HEK293T (cell line): ENCODE measurements around the gene MRPL33.

Experiments used
- CTCF ChIA-PET: fragments of 350-600 bp; formaldehyde crosslinking; extraction: SDS; loops from one replicate; lab custom pipeline; 2021; ENCODE audit warnings: antibody characterized with exemption, inconsistent platforms; lab: Yijun Ruan, JAX
- POLR2A ChIA-PET: fragments of 350-600 bp; formaldehyde crosslinking; extraction: SDS; loops from one replicate; lab custom pipeline; 2020; ENCODE audit warnings: antibody characterized with exemption, inconsistent platforms; lab: Yijun Ruan, JAX
- DNase-seq: peaks from one replicate; pipeline ENCODE4 v3.0.0; 2012; ENCODE audit warnings: mixed read lengths; ENCODE audit errors: extremely low spot score
- ARNT ChIP-seq: fragments of 450-650 bp; IDR thresholded peaks from 2 replicates; pipeline ENCODE4 v1.6.1; 2017; ENCODE audit warnings: mild to moderate bottlenecking
- BHLHE40 ChIP-seq: fragments of 450-650 bp; IDR thresholded peaks from 2 replicates; pipeline ENCODE4 v1.6.1; 2016; ENCODE audit warnings: mild to moderate bottlenecking, moderate library complexity, borderline replicate concordance
- CTBP1 ChIP-seq: fragments of 450-650 bp; IDR thresholded peaks from 2 replicates; pipeline ENCODE4 v1.6.1; 2016; ENCODE audit warnings: borderline replicate concordance
- ELF4 ChIP-seq: fragments of 450-650 bp; IDR thresholded peaks from 2 replicates; pipeline ENCODE4 v1.6.1; 2017; ENCODE audit warnings: antibody characterized with exemption
- FOXA1 ChIP-seq: fragments of 450-650 bp; IDR thresholded peaks from 2 replicates; pipeline ENCODE4 v1.6.1; 2016; ENCODE audit warnings: mild to moderate bottlenecking
- FOXK2 ChIP-seq: fragments of 450-650 bp; IDR thresholded peaks from 2 replicates; pipeline ENCODE4 v1.6.1; 2016; ENCODE audit warnings: mild to moderate bottlenecking
- FOXM1 ChIP-seq: fragments of 450-650 bp; IDR thresholded peaks from 2 replicates; pipeline ENCODE4 v1.6.1; 2017; ENCODE audit warnings: mild to moderate bottlenecking, borderline replicate concordance
- HDGF ChIP-seq: fragments of 450-650 bp; IDR thresholded peaks from 2 replicates; pipeline ENCODE4 v1.6.1; 2017; ENCODE audit warnings: antibody characterized with exemption, borderline replicate concordance
- L3MBTL2 ChIP-seq: fragments of 450-650 bp; conservative IDR thresholded peaks from 2 replicates; pipeline ENCODE4 v1.6.1; 2016; ENCODE audit warnings: mild to moderate bottlenecking
- LEF1 ChIP-seq: fragments of 450-650 bp; IDR thresholded peaks from 2 replicates; pipeline ENCODE4 v1.6.1; 2017; ENCODE audit warnings: mild to moderate bottlenecking, borderline replicate concordance
- NFRKB ChIP-seq: fragments of 450-650 bp; IDR thresholded peaks from 2 replicates; pipeline ENCODE4 v1.6.1; 2016; ENCODE audit warnings: mild to moderate bottlenecking, moderate library complexity
- PKNOX1 ChIP-seq: fragments of 450-650 bp; IDR thresholded peaks from 2 replicates; pipeline ENCODE4 v1.6.1; 2016
- SP1 ChIP-seq: fragments of 450-650 bp; IDR thresholded peaks from 2 replicates; pipeline ENCODE4 v1.6.1; 2017
- SUZ12 ChIP-seq: fragments of 450-650 bp; IDR thresholded peaks from 2 replicates; pipeline ENCODE4 v1.6.1; 2016; ENCODE audit warnings: mild to moderate bottlenecking
- TARDBP ChIP-seq: fragments of 450-650 bp; IDR thresholded peaks from 2 replicates; pipeline ENCODE4 v1.6.1; 2016
- ZNF384 ChIP-seq: fragments of 450-650 bp; IDR thresholded peaks from 2 replicates; pipeline ENCODE4 v1.6.1; 2016

Gene MRPL33

GRCh38 chr2:27811768-27812167 is 40.2 kb downstream of the MRPL33 start:
- TF ChIP-seq FOXA1 (no peak), SP1 (no peak), L3MBTL2 (no peak), NFRKB (no peak), LEF1 (no peak), FOXM1 (no peak), TARDBP (no peak), SUZ12 (no peak), ARNT (no peak), CTBP1 (no peak), PKNOX1 (no peak), FOXK2 (no peak)
- no peak for DNase-seq
- ChIA-PET POLR2A (no interaction called here), CTCF (no interaction called here)

GRCh38 chr2:27814758-27815157 is 43.2 kb downstream of the MRPL33 start:
- DNase-seq = no peak
- ChIA-PET CTCF (no interaction called here), POLR2A (no interaction called here)
- TF ChIP-seq SUZ12 (no peak), BHLHE40 (no peak), L3MBTL2 (no peak), PKNOX1 (no peak), FOXK2 (no peak), FOXA1 (no peak), SP1 (no peak), ZNF384 (no peak), TARDBP (no peak), FOXM1 (no peak), ELF4 (no peak), CTBP1 (no peak), HDGF (no peak), NFRKB (no peak), ARNT (no peak), LEF1 (no peak)

GRCh38 chr2:27815860-27816438 is 44.4 kb downstream of the MRPL33 start:
- no peak for DNase-seq
- ChIA-PET POLR2A (no interaction called here), CTCF (no interaction called here)
- TF ChIP-seq BHLHE40 (no peak), SUZ12 (no peak), FOXM1 (no peak), LEF1 (no peak), ARNT (no peak), ZNF384 (no peak), ELF4 (no peak), CTBP1 (no peak), FOXK2 (no peak), PKNOX1 (no peak), HDGF (no peak)

GRCh38 chr2:27822049-27822448 is 50.5 kb downstream of the MRPL33 start:
- ChIA-PET CTCF (no interaction called here), POLR2A (no interaction called here)
- no peak for DNase-seq
- no peak for TF ChIP-seq PKNOX1
- TF ChIP-seq TARDBP = no peak
- no peak for TF ChIP-seq SP1
- TF ChIP-seq SUZ12 = no peak
- no peak for TF ChIP-seq FOXA1
- no peak for TF ChIP-seq FOXK2
- no peak for TF ChIP-seq L3MBTL2
- TF ChIP-seq HDGF = no peak
- TF ChIP-seq FOXM1 = no peak
- no peak for TF ChIP-seq NFRKB
- no peak for TF ChIP-seq LEF1
- no peak for TF ChIP-seq BHLHE40
- no peak for TF ChIP-seq CTBP1
- TF ChIP-seq ZNF384 = no peak

GRCh38 chr2:27823135-27823534 is 51.6 kb downstream of the MRPL33 start:
- TF ChIP-seq NFRKB (no peak), ELF4 (no peak), FOXK2 (no peak), FOXA1 (no peak), ARNT (no peak), SUZ12 (no peak), ZNF384 (no peak), LEF1 (no peak), HDGF (no peak)
- DNase-seq = no peak
- CTCF ChIA-PET = interaction anchor here (0.6 kb wide), 1 partner anchor 743 kb away, joined by 5 read pairs; no protein-coding TSS in a partner anchor
- POLR2A ChIA-PET = no interaction called here
